Measurements from ENCODE around the gene NRL.

DNA sequence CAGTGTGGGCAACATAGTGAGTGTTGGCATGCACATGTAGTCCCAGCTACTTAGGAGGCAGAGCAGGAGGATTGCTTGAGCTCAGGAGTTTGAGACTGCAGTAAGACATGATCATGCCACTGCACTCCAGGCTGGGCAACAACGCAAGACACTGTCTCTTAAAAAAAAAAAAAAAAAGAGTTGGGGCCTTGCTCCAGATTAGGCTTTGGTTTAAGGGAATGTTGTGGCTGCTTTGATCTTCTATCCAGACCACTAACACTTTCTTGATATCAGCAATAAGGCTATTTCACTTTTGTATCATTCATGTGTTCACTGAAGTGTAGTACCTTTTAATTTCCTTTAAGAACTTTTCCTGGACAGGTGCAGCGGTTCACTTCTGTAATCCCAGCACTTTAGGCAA lies 12.9 kb upstream of the NRL start:
- TF ChIP-seq GATA2 (IDR thresholded peaks at IDR 0.05; ENCODE audit: low read depth, low read length) (no peak), GATA3 (IDR thresholded peaks at IDR 0.05; ENCODE audit: low read depth, low read length) (no peak)

Measured in SH-SY5Y (cell line).